ENCODE results near the gene VSIG8.

DNA sequence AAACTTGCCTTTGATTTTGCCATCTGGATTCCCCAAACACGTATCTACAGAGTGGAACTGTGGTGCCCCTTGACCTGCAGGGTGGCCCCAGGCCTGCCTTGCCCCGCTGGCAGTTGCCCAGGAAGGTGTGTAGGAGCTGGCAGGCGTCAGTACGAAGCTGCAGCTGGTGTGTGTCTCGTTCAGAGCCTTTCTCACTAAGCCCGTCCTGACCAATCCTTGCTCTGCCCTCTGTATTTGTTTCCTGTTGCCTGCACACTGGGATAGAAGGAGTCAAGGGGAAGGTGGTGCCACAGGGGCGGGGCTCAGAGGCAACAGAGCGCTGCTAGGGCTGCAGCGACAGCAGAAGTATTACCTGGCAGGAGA is 5.2 kb upstream of the VSIG8 start:
- TF ChIP-seq POLR2A (IDR thresholded peaks at IDR 0.05; ENCODE audit: low read depth, low read length) = no peak
- no peak for TF ChIP-seq POLR2AphosphoS5 (IDR thresholded peaks at IDR 0.05; ENCODE audit: low read depth, low read length)
- no peak for TF ChIP-seq TAF1 (IDR thresholded peaks at IDR 0.05; ENCODE audit: low read depth, low read length)
- no peak for TF ChIP-seq PAX5 (IDR thresholded peaks at IDR 0.05; ENCODE audit: insufficient read depth, low read length, severe bottlenecking)
- no peak for TF ChIP-seq SPI1 (IDR thresholded peaks at IDR 0.05; ENCODE audit: low read depth, low read length)
- TF ChIP-seq POU2F2 (IDR thresholded peaks at IDR 0.05; ENCODE audit: low read depth, low read length) = no peak
